Measurements from ENCODE around the gene PCGF1. TPM values are rescaled to one million over a fixed set of nuclear protein-coding genes. Genes with fewer than 3 reads are reported as not detected.

The PCGF1 gene
- total and polyA plus RNA-seq, 2 of the 13 experiments (the other 11 are each of a cell fraction or from before 2014, with no cell fraction given), result 20.4 to 22.6 TPM

DNA sequence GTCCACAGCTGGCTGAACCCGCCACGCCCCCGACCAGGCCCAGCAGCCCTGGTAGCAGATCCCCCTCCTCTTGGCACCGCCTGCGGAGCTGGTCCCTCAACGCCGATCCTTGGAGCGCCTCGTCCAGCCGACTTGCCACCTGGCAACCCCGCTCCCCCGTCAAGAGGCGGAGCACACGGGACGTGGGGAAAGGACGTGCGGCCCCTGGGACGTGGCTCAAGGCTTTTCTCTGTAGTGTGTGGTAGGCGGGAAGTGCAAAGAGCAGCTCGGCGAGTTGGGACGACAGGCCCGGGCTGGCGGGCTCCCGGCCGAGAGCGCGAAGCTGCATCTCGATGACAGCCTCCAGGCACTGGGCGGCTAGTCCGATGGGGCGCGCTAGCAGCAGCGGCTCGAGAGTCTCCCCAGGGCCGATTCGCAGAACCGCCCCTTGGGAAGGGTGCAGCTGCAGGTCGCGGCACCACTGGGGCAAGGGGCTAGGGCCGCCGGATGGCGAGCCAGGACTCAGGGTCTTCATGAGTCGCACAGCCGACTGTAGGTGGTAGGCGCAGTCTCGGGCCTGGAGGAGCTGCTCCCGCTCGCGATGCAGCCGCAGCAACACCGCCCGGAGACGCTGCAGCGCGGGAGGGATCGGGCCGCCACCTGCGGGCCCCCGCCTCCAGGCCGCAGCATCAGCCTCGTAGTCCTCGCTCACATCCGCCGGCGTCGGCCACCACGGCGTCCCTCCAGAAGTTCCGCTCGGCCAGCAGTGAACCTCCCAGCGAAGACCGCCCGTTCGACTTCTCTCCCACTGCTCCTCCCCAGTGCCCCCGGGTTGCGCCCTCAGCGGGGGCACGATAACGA, 25.3 kb downstream of the PCGF1 start (continued):
- TF ChIP-seq, protein P1, sequence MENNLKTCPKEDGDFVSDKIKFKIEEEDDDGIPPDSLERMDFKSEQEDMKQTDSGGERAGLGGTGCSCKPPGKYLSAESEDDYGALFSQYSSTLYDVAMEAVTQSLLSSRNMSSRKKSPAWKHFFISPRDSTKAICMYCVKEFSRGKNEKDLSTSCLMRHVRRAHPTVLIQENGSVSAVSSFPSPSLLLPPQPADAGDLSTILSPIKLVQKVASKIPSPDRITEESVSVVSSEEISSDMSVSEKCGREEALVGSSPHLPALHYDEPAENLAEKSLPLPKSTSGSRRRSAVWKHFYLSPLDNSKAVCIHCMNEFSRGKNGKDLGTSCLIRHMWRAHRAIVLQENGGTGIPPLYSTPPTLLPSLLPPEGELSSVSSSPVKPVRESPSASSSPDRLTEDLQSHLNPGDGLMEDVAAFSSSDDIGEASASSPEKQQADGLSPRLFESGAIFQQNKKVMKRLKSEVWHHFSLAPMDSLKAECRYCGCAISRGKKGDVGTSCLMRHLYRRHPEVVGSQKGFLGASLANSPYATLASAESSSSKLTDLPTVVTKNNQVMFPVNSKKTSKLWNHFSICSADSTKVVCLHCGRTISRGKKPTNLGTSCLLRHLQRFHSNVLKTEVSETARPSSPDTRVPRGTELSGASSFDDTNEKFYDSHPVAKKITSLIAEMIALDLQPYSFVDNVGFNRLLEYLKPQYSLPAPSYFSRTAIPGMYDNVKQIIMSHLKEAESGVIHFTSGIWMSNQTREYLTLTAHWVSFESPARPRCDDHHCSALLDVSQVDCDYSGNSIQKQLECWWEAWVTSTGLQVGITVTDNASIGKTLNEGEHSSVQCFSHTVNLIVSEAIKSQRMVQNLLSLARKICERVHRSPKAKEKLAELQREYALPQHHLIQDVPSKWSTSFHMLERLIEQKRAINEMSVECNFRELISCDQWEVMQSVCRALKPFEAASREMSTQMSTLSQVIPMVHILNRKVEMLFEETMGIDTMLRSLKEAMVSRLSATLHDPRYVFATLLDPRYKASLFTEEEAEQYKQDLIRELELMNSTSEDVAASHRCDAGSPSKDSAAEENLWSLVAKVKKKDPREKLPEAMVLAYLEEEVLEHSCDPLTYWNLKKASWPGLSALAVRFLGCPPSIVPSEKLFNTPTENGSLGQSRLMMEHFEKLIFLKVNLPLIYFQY (CRISPR knock-in tag; IDR thresholded peaks at IDR 0.05; ENCODE audit: borderline replicate concordance), result 0 out of 2 replicates have a peak, but pooled peaks have one; percentile 44
- TF ChIP-seq ZNF557 (CRISPR knock-in tag; IDR thresholded peaks at IDR 0.05) (no peak), ZBTB7B (CRISPR knock-in tag; IDR thresholded peaks at IDR 0.05) (no peak), AGO2 (optimal IDR thresholded peaks at IDR 0.05; ENCODE audit: low read depth, low read length) (peak; percentile 94), RBM39 (IDR thresholded peaks at IDR 0.05; ENCODE audit: low read depth, low read length, poor library complexity, severe bottlenecking) (peak; percentile 12), GABPA (IDR thresholded peaks at IDR 0.05; ENCODE audit: low read depth, low read length) (no peak), GABPA (CRISPR knock-in tag; IDR thresholded peaks at IDR 0.05; ENCODE audit: low read depth) (0 out of 2 replicates have a peak, but pooled peaks have one; percentile 34)
- TF ChIP-seq, protein P2, sequence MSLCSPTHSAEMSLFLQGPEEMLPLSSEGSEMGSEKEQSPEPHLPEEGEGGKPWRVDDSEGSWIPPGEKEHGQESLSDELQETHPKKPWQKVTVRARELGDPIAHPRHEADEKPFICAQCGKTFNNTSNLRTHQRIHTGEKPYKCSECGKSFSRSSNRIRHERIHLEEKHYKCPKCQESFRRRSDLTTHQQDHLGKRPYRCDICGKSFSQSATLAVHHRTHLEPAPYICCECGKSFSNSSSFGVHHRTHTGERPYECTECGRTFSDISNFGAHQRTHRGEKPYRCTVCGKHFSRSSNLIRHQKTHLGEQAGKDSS (CRISPR knock-in tag; IDR thresholded peaks at IDR 0.05; ENCODE audit: borderline replicate concordance, low read depth), result peak; percentile 11; the same call in 1 of the 2 replicates
- TF ChIP-seq, protein P3, sequence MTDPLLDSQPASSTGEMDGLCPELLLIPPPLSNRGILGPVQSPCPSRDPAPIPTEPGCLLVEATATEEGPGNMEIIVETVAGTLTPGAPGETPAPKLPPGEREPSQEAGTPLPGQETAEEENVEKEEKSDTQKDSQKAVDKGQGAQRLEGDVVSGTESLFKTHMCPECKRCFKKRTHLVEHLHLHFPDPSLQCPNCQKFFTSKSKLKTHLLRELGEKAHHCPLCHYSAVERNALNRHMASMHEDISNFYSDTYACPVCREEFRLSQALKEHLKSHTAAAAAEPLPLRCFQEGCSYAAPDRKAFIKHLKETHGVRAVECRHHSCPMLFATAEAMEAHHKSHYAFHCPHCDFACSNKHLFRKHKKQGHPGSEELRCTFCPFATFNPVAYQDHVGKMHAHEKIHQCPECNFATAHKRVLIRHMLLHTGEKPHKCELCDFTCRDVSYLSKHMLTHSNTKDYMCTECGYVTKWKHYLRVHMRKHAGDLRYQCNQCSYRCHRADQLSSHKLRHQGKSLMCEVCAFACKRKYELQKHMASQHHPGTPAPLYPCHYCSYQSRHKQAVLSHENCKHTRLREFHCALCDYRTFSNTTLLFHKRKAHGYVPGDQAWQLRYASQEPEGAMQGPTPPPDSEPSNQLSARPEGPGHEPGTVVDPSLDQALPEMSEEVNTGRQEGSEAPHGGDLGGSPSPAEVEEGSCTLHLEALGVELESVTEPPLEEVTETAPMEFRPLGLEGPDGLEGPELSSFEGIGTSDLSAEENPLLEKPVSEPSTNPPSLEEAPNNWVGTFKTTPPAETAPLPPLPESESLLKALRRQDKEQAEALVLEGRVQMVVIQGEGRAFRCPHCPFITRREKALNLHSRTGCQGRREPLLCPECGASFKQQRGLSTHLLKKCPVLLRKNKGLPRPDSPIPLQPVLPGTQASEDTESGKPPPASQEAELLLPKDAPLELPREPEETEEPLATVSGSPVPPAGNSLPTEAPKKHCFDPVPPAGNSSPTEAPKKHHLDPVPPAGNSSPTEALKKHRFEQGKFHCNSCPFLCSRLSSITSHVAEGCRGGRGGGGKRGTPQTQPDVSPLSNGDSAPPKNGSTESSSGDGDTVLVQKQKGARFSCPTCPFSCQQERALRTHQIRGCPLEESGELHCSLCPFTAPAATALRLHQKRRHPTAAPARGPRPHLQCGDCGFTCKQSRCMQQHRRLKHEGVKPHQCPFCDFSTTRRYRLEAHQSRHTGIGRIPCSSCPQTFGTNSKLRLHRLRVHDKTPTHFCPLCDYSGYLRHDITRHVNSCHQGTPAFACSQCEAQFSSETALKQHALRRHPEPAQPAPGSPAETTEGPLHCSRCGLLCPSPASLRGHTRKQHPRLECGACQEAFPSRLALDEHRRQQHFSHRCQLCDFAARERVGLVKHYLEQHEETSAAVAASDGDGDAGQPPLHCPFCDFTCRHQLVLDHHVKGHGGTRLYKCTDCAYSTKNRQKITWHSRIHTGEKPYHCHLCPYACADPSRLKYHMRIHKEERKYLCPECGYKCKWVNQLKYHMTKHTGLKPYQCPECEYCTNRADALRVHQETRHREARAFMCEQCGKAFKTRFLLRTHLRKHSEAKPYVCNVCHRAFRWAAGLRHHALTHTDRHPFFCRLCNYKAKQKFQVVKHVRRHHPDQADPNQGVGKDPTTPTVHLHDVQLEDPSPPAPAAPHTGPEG (CRISPR knock-in tag; IDR thresholded peaks at IDR 0.05), result peak; percentile 85
- TF ChIP-seq, protein P4, sequence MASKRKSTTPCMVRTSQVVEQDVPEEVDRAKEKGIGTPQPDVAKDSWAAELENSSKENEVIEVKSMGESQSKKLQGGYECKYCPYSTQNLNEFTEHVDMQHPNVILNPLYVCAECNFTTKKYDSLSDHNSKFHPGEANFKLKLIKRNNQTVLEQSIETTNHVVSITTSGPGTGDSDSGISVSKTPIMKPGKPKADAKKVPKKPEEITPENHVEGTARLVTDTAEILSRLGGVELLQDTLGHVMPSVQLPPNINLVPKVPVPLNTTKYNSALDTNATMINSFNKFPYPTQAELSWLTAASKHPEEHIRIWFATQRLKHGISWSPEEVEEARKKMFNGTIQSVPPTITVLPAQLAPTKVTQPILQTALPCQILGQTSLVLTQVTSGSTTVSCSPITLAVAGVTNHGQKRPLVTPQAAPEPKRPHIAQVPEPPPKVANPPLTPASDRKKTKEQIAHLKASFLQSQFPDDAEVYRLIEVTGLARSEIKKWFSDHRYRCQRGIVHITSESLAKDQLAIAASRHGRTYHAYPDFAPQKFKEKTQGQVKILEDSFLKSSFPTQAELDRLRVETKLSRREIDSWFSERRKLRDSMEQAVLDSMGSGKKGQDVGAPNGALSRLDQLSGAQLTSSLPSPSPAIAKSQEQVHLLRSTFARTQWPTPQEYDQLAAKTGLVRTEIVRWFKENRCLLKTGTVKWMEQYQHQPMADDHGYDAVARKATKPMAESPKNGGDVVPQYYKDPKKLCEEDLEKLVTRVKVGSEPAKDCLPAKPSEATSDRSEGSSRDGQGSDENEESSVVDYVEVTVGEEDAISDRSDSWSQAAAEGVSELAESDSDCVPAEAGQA (IDR thresholded peaks at IDR 0.05; ENCODE audit: low read depth), result no peak; the same call in 1 of the 2 replicates
- TF ChIP-seq, protein P4 (CRISPR knock-in tag; IDR thresholded peaks at IDR 0.05; ENCODE audit: borderline replicate concordance), result peak; percentile 41; the same call in 1 of the 2 replicates
